HG03066 (cell line): ENCODE data around the gene DENND1C.

Source experiments
- ATAC-seq: cut with Tn5 transposase; IDR thresholded peaks from one replicate; pipeline ENCODE4 v1.9.1; 2021; ENCODE audit warnings: low read depth; ENCODE audit not compliant: unreplicated experiment

DENND1C gene

GRCh38 chr19:6480848-6481415 lies 655 bp downstream of the DENND1C start:
- ATAC-seq, result peak; percentile 13

- ATAC-seq, result no peak
These were observed 1.7 kb downstream of the DENND1C start for GRCh38 chr19:6479836-6480398.

- ATAC-seq, result no peak
These were observed 2.8 kb downstream of the DENND1C start for GRCh38 chr19:6478815-6479214.

- no peak for ATAC-seq
These were observed 4.6 kb downstream of the DENND1C start for GRCh38 chr19:6476896-6477431.

- ATAC-seq, result no peak
These were observed 5.3 kb downstream of the DENND1C start for GRCh38 chr19:6476155-6476895.

- no peak for ATAC-seq
These were observed 6.1 kb downstream of the DENND1C start for GRCh38 chr19:6475321-6476108.

GRCh38 chr19:6473647-6474046 lies 7.9 kb downstream of the DENND1C start:
- no peak for ATAC-seq

GRCh38 chr19:6472713-6473112 lies 8.9 kb downstream of the DENND1C start:
- ATAC-seq, result no peak

- no peak for ATAC-seq
These were observed 10.5 kb downstream of the DENND1C start for GRCh38 chr19:6471076-6471475.

GRCh38 chr19:6470173-6470572 lies 11.4 kb downstream of the DENND1C start:
- ATAC-seq, result no peak

GRCh38 chr19:6467384-6467783 lies 14.2 kb downstream of the DENND1C start:
- ATAC-seq, result no peak

- ATAC-seq, result no peak
These were observed 14.9 kb downstream of the DENND1C start for GRCh38 chr19:6466526-6467248.

- ATAC-seq, result no peak
These were observed 15.9 kb downstream of the DENND1C start for GRCh38 chr19:6465663-6466062.

- ATAC-seq, result no peak
These were observed 16.6 kb downstream of the DENND1C start for GRCh38 chr19:6465006-6465405.

- ATAC-seq, result no peak
These were observed 17.3 kb downstream of the DENND1C start, which contains the start of gene CRB3 for GRCh38 chr19:6464070-6464873. CRB3 (plus strand) TSS chr19:6464271; CDS start chr19:6464702, 431 bp downstream.

- ATAC-seq, result peak; percentile 74
These were observed 21.3 kb downstream of the DENND1C start for GRCh38 chr19:6460099-6460884.

GRCh38 chr19:6459262-6460098 lies 22.1 kb downstream of the DENND1C start, which contains the start of gene SLC25A23:
SLC25A23 (minus strand) TSS chr19:6459792; CDS start chr19:6459628, 164 bp downstream.
- no peak for ATAC-seq
